ENCODE results near the gene PSMC2. TPM values are rescaled to one million over a fixed set of nuclear protein-coding genes. Genes with fewer than 3 reads are reported as not detected.

Gene PSMC2
- total RNA-seq, 2 donors from 2014 or later, result 77.4 to 91.1 TPM

DNA sequence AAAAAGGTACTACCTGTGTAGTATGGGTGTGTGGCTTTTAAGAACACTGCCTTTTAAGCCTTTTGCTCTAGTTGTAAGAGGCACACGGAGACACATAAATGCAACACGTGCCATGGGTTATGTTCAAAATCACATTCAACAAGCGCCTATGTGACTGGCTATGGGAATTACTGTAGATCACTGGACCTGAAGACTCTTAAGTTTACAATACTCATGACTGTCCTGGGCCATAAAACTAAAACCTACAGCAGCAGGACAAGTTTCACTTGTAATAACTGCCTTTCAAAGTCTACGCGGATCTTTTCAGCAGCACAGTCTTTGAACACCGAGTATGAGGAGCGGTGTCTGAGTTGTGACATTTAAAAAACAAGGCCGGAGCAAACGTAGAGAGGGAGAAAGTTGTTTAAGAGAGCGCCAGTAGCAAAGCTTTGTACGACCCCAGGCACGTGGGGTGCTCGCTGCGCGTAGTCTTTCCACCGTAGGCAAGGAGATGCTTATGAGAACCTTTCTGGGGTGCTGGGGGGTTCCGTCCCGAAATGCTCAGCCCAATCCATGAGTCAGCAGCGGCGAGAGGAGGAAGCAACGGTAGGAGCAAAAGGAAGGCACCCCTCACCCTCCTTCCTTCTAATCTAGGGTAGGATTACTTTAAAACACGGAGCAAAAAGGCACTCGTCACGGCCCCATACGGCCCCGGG lies 3.5 kb upstream of the PSMC2 start:
- no peaks in the 10 kb centered on the region for H3K9me3 ChIP-seq (ENCODE audit: control insufficient read depth, low read length, poor library complexity, severe bottlenecking)
- ATAC-seq (peak; percentile 41), DNase-seq (peak in 2 of 3 donors; percentile 13 to 19)
- Mint-ChIP-seq H3K27ac (peak overlapping the region; percentile 99), H3K4me3 (peak overlapping the region; percentile 100), H3K36me3 (ENCODE audit: low read depth) (peaks cover 9% of the 10 kb centered on the region), H3K4me1 (peaks cover 45% of the 10 kb centered on the region), H3K27me3 (no peaks in the 10 kb centered on the region)

DNA sequence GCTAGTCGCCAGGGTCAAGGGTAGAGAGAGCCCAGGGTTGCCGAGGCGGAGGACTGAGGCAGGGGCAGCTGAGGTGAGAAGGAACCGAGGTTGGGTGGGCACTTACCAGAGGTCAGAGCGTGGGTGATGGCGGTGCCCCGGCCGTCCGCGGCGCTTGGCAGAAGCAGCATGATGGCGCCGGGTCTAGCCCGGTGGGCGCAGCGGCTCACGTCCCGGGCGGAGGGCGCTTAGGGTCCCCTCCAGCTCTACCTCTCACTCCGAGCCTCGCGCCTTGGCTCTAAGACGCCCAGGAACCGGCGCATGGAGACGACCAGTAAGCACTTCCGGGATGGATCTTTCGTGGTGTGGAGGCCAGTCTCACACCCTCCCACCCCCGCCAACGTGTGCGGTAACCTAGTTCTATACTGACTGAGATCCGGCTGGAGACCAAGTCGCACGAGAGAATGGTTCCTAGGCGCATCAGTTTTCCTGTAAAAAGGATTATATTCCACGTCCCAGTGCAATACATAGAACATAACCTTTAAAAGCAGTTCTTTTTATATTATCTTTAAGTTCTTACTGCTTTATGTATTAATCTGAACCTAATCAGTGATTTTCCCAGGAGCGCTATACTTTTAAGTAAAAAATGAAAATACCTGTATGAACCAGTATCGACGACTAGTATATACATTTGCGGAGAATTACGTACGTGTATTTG lies 2.8 kb upstream of the PSMC2 start, which contains the start of gene DNAJC2:
TSS of gene DNAJC2 (minus strand) at position 315 of the 697 bp plus-strand sequence. CDS start at position 170, 145 bp downstream.
- ATAC-seq (peak; percentile 88), DNase-seq (peak; percentile 63 to 76 (median 70))
- Mint-ChIP-seq H3K27ac (peak within 1 kb of the TSS; percentile 99), H3K4me3 (peak within 1 kb of the TSS; percentile 100), H3K4me1 (peaks cover 42% of the 10 kb centered on the region), H3K27me3 (no peaks in the 10 kb centered on the region), H3K36me3 (ENCODE audit: low read depth) (peaks cover 5% of the 10 kb centered on the region)
- no peaks in the 10 kb centered on the region for H3K9me3 ChIP-seq (ENCODE audit: control insufficient read depth, low read length, poor library complexity, severe bottlenecking)

DNA sequence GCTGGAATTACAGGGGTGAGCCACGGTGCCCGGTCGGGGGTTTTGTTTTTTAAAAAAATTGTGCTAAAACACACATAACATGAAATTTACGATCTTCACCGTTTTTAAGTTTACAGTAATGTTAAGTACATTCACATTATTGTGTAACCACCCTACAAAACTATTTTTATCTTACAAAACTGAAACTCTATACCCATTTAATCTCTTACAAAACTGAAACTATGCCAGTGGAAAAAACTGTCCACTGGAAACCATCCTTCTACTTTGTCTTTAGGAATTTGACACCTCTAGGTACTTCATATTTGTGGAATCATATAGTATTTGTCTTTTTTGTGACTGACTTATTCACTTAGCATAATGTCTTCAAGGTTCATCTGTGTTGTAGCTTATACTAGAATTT lies 1.0 kb upstream of the PSMC2 start:
- peaks cover 6% of the 10 kb centered on the region for H3K36me3 Mint-ChIP-seq (ENCODE audit: low read depth)
- no peaks in the 10 kb centered on the region for H3K27me3 Mint-ChIP-seq
- no peak for ATAC-seq
- H3K4me1 Mint-ChIP-seq, result peaks cover 40% of the 10 kb centered on the region
- no peak for DNase-seq
- no peak overlapping the region for H3K4me3 Mint-ChIP-seq
- no peak overlapping the region for H3K27ac Mint-ChIP-seq
- no peaks in the 10 kb centered on the region for H3K9me3 ChIP-seq (ENCODE audit: control insufficient read depth, low read length, poor library complexity, severe bottlenecking)

DNA sequence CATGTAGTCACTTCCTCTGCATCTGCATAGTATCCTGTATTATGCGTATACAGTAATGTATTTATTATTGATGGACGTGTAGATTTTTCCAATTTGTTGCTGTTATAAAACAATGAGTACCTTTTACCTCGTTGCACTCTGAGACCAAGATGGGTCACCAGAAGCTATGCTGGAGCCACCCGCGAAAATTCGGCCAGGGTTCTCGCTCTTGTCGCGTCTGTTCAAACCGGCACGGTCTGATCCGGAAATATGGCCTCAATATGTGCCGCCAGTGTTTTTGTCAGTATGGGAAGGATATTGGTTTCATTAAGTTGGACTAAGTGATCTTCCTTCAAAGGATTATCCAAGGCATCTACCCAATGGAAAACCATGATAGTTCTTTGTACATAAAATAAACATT lies 1.0 kb downstream of the PSMC2 start:
- H3K9me3 ChIP-seq (ENCODE audit: control insufficient read depth, low read length, poor library complexity, severe bottlenecking), result no peaks in the 10 kb centered on the region
- ATAC-seq, result no peak
- DNase-seq, result no peak
- H3K27me3 Mint-ChIP-seq, result no peaks in the 10 kb centered on the region
- H3K27ac Mint-ChIP-seq, result peak overlapping the region; percentile 96
- H3K4me1 Mint-ChIP-seq, result peaks cover 49% of the 10 kb centered on the region
- peaks cover 8% of the 10 kb centered on the region for H3K36me3 Mint-ChIP-seq (ENCODE audit: low read depth)
- H3K4me3 Mint-ChIP-seq, result peak overlapping the region; percentile 98

DNA sequence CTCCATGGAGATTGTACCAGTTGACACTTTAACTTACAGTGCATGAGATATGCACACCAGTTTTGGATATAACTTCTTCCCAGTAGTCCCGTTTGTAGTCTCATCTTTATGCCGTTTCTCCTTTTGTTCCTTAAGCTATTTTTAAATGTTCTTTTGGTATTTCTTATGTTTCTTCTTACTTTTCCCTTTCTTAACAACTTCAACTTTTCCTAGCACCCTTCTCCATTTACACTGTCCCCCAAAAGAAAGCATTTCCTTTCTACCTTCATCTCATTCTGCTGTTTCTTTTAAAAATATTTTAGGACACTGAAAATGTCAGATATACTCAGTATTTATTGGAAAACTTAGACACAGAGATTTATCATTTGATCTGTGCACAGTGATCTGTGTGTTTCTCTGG lies 1.5 kb downstream of the PSMC2 start:
- ATAC-seq (no peak), DNase-seq (no peak)
- no peaks in the 10 kb centered on the region for H3K9me3 ChIP-seq (ENCODE audit: control insufficient read depth, low read length, poor library complexity, severe bottlenecking)
- Mint-ChIP-seq H3K27ac (peak overlapping the region; percentile 96), H3K4me1 (peaks cover 45% of the 10 kb centered on the region), H3K27me3 (no peaks in the 10 kb centered on the region), H3K36me3 (ENCODE audit: low read depth) (peaks cover 8% of the 10 kb centered on the region), H3K4me3 (peak overlapping the region; percentile 98)

DNA sequence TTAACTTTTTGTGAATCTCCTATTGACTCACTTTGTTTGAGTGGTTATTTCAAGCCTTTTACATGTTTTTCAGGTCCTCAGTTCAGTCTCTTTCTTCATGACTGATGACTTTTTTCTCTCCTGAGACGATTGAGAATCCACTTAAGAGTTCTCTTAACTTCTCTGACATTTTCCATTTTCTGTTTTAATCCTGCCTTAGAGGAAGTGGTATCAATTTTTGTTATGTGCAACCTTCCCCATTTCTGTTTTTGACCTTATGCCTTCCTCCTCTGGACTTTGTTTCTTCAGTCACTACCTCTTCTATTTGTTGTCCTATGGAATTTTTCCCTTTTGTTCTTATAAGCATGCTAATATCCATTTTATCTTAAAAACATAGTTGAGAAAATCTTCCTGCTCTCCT lies 2.4 kb downstream of the PSMC2 start:
- Mint-ChIP-seq H3K27ac (peak overlapping the region; percentile 96), H3K27me3 (no peaks in the 10 kb centered on the region), H3K4me3 (peak overlapping the region; percentile 98), H3K4me1 (peaks cover 43% of the 10 kb centered on the region), H3K36me3 (ENCODE audit: low read depth) (peaks cover 8% of the 10 kb centered on the region)
- ATAC-seq (no peak), DNase-seq (no peak)
- H3K9me3 ChIP-seq (ENCODE audit: control insufficient read depth, low read length, poor library complexity, severe bottlenecking), result no peaks in the 10 kb centered on the region

DNA sequence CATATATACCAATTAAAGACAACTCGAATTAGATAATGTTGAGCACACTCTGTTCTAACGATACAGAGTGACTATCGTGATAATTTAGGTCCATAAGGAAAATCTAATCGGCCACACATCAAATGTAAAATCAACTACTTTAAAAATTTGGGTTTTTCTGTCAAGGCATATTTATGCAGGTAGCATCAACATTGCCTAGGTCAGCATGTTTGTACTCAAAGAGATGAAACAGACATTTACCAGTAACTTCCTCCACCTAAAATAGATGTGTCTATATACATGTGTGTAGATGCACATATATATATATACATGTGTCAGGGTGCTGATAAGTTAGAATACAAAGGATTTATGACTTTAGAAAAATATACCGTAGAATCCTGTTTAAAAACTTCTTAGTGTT lies 22.0 kb downstream of the PSMC2 start:
- Mint-ChIP-seq H3K27ac (no peak overlapping the region), H3K4me3 (no peak overlapping the region), H3K27me3 (no peaks in the 10 kb centered on the region), H3K4me1 (peaks cover 11% of the 10 kb centered on the region), H3K36me3 (ENCODE audit: low read depth) (peaks cover 2% of the 10 kb centered on the region)
- no peaks in the 10 kb centered on the region for H3K9me3 ChIP-seq (ENCODE audit: control insufficient read depth, low read length, poor library complexity, severe bottlenecking)
- ATAC-seq, result no peak
- DNase-seq, result no peak

DNA sequence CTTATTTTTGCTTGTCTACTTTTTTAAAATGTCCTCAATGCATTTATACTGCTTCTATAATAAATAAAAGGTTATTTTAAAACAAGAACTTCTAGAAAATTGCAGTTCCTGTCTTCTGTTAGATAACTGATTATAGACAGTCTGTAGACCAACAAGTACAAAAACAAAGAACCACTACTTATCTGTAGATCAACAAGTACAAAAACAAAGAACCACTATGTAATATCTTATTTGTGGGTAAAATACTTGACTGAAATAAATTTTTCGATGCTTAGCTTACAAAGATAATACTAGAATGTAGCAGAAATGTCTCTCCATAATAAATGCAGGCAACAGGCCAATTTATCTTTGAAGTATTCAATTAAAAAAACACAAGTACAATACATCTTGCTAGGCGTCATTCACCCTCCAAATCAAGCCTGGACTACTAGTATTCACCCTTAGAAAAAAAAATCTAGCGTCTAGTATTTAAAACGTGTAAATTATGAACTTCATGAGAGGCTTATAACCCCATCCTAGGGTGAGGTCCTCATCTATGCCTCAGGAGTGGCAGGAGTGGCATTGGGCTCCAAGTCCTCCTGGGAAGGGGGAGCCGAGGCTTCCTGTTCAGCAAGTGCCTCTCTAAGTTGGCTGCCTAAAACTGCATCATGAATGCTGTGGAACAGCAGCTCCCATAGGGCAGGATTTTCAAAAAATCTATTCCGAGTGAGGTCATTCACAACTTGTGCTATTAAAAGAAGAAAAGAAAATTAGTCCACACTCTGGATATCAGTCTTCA lies 26.6 kb downstream of the PSMC2 start:
- no peak for ATAC-seq
- Mint-ChIP-seq H3K4me1 (peaks cover 11% of the 10 kb centered on the region), H3K36me3 (ENCODE audit: low read depth) (no peaks in the 10 kb centered on the region), H3K4me3 (peak overlapping the region; percentile 50), H3K27me3 (peaks cover 12% of the 10 kb centered on the region), H3K27ac (peak overlapping the region; percentile 74)
- H3K9me3 ChIP-seq (ENCODE audit: control insufficient read depth, low read length, poor library complexity, severe bottlenecking), result no peaks in the 10 kb centered on the region
- no peak for DNase-seq

DNA sequence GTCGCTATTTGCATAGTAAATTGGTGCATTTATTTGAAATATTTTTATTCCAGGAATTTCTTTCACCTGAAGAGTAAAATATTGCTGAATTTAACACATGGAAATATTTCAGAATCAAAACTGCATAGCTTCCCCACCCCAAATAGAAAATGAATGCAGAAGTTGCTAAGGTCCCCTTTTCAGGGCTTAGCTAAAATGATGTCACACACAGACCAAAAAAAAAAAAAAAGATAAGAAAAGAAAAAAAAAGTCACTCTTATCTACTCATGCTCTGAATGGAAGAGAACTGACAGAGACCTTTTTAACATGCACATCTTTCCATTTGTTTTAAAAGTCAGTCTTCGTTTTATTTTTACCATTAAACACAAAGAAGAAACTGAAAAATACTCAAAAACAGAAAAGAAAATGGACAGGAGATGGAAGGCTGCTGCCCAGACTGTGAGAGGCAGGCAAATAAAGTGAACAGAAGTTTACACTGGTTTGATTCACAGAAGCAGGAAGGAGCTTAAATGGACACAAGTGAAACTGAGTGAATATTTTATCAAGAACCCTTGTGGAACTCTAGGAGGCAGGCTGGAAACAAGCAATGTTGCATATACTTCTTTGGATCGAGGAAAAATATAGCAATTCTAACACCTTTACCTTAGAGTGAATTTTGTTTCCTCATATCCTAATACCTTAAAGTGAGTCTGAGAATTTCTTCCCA lies 32.0 kb downstream of the PSMC2 start:
- Mint-ChIP-seq H3K36me3 (ENCODE audit: low read depth) (no peaks in the 10 kb centered on the region), H3K4me3 (no peak overlapping the region), H3K4me1 (peaks cover 3% of the 10 kb centered on the region), H3K27me3 (peaks cover 18% of the 10 kb centered on the region), H3K27ac (no peak overlapping the region)
- DNase-seq (no peak), ATAC-seq (no peak)
- no peaks in the 10 kb centered on the region for H3K9me3 ChIP-seq (ENCODE audit: control insufficient read depth, low read length, poor library complexity, severe bottlenecking)

DNA sequence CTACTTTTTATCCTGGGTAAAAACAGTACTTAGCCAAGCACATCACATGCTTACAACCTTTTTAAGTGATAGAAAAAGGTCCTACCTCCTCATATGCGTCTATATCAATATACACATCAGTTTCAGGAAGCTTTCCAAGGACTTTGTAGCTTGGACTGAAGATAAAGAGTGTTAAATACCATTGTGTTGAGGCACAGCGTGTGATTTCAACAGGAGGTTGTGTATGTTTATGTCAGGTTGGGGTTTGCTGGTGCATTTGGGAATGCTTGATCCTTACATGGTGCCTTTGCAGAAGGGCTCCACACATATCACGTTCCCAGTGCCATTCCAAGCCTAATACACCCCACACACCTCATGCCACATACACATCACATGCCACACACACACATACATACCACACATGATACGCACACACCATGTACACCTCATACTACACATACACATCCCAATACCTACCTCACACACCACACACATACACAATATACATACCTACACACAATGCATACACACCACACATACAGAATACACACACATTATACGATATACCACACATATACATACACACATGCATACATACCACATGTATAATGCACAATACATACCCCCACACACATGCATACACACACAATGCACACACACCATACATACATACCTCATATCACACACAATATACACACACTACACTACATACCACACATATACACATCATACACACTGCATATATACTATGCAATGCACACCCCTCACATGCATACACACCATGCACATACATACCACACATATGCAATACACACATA lies 33.1 kb downstream of the PSMC2 start:
- Mint-ChIP-seq H3K27me3 (peaks cover 18% of the 10 kb centered on the region), H3K27ac (no peak overlapping the region), H3K36me3 (ENCODE audit: low read depth) (no peaks in the 10 kb centered on the region), H3K4me1 (peaks cover 3% of the 10 kb centered on the region), H3K4me3 (no peak overlapping the region)
- H3K9me3 ChIP-seq (ENCODE audit: control insufficient read depth, low read length, poor library complexity, severe bottlenecking), result no peaks in the 10 kb centered on the region
- DNase-seq, result no peak
- no peak for ATAC-seq

DNA sequence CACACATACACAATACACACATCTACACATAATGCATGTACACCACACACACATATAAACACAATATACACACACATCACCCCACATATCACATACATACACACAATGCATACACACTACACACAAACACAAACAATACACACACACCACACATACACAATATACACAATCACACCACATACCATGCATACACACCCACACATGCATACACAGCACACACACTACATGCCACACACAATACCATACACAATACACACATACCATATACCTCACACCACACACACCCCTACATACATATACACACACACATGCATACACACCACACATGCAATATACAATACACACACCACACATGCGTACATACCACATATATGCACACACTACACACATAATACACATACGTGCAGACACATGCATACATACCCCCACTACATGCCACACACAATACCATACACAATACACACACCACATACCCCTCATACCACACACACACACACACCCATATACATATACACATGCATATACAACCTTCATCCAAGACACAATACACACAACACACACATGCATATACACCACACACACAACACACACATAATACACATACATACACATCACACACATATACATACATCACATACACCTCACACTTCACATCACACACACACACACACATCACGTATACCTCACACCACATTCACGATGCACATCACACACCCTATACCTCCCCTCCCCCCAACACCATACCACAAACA lies 34.0 kb downstream of the PSMC2 start:
- DNase-seq (no peak), ATAC-seq (no peak)
- no peaks in the 10 kb centered on the region for H3K9me3 ChIP-seq (ENCODE audit: control insufficient read depth, low read length, poor library complexity, severe bottlenecking)
- Mint-ChIP-seq H3K36me3 (ENCODE audit: low read depth) (no peaks in the 10 kb centered on the region), H3K27me3 (peaks cover 18% of the 10 kb centered on the region), H3K4me3 (no peak overlapping the region), H3K4me1 (peaks cover 3% of the 10 kb centered on the region), H3K27ac (no peak overlapping the region)

DNA sequence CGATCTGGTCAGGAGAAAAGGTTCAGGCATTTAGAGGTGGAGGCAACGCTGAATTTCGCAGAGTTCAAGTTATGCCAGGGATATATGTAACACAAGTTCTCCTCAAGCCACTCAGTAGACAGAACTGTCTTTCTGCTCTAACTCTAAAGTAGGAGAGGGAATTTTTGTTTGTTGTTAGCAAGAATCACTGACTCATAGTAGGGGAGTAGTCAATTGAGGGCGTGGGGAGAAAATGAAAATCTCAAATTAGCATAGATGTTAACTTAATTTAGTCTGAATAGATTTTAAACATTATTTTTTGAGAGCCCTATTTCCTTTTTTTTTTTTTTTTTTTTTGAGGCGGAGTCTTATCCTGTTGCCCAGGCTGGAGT lies 34.6 kb downstream of the PSMC2 start:
- no peak for ATAC-seq
- no peak for DNase-seq
- H3K27me3 Mint-ChIP-seq, result peaks cover 18% of the 10 kb centered on the region
- H3K4me3 Mint-ChIP-seq, result no peak overlapping the region
- H3K9me3 ChIP-seq (ENCODE audit: control insufficient read depth, low read length, poor library complexity, severe bottlenecking), result no peaks in the 10 kb centered on the region
- H3K27ac Mint-ChIP-seq, result no peak overlapping the region
- H3K4me1 Mint-ChIP-seq, result peaks cover 3% of the 10 kb centered on the region
- H3K36me3 Mint-ChIP-seq (ENCODE audit: low read depth), result no peaks in the 10 kb centered on the region
